Left lung (tissue), 10 donors: ENCODE data around the gene SCAPER. TPM values are rescaled to one million over a fixed set of nuclear protein-coding genes. Genes with fewer than 3 reads are reported as not detected.
"Not testable (repeated sequence)": the region's sequence is repeated elsewhere in the genome, so short reads cannot be mapped to it uniquely, and the experiment has no call there.

Experiments
- ATAC-seq: fragments of 200-7000 bp; cut with Tn5 transposase; one replicate; pipeline ENCODE4 v1.9.1; 2020; ENCODE audit warnings: moderate library complexity
- DNase-seq, 4 donors: peaks; one replicate each; pipeline ENCODE4 v3.0.0-alpha.2; 2013 to 2020
- H3K27ac ChIP-seq, 2 donors: fragments of 200-600 bp; sonication (generic) in 1 of 2; one replicate each; pipeline versions ENCODE4 v1.5.0 to v1.8.0; 2020 to 2021
- H3K27me3 ChIP-seq, 2 donors: fragments of 200-600 bp; sonication (generic) in 1 of 2; one replicate each; pipeline versions ENCODE4 v1.5.0 to v1.8.0; 2020 to 2021
- H3K36me3 ChIP-seq, 2 donors: fragments of 200-600 bp; sonication (generic) in 1 of 2; one replicate each; pipeline versions ENCODE4 v1.5.0 to v1.8.0; 2020 to 2021
- H3K4me1 ChIP-seq, 2 donors: fragments of 200-600 bp; one replicate each; pipeline ENCODE4 v1.8.0; 2021
- H3K4me3 ChIP-seq, 2 donors: fragments of 200-600 bp; sonication (generic) in 1 of 2; one replicate each; pipeline versions ENCODE4 v1.5.0 to v1.8.0; 2020 to 2021; ENCODE audit warnings: mild to moderate bottlenecking in 1 of 2
- H3K9me3 ChIP-seq, 2 donors: fragments of 200-600 bp; sonication (generic) in 1 of 2; one replicate each; pipeline versions ENCODE4 v1.5.0 to v1.8.0; 2020 to 2021
- CTCF ChIP-seq, 2 donors: fragments of 200-600 bp; sonication (generic) in 1 of 2; IDR thresholded peaks; one replicate each; pipeline versions ENCODE4 v1.5.0 to v1.8.0; 2021; ENCODE audit warnings: antibody characterized with exemption in 2 of 2
- intact Hi-C, 2 donors: fragments of 100-400 bp; cut with DNase I; formaldehyde crosslinking; loops; one replicate each; pipeline versions ENCODE4 v1.11.2 to v1.14.2; 2022
- polyA plus RNA-seq, 6 donors: library from polyadenylated mRNA; unstranded; fragments of 120-200 nt; gene quantifications; one replicate each; pipeline ENCODE4 v1.2.1, GENCODE V29; 2013; ENCODE audit not compliant: insufficient read length in 6 of 6
- total RNA-seq, 2 donors: library from RNA; stranded (reverse); fragmentation: NEBNext Ultra II Directional; extraction: Animal tissue kit (Norgen Biotek cat#: 25700); gene quantifications; one replicate each; pipeline ENCODE4 v1.2.1, GENCODE V29; 2021
- donor health status: DM: no; HTN: yes; CAD: no.
- donor health status: DM: no; HTN: no; CAD: no.

Gene SCAPER
- total and polyA plus RNA-seq, 8 donors, result 18.3 to 30.0 (median 26.6) TPM

GRCh38 chr15:76730262-76730661 lies 174.9 kb downstream of the SCAPER start:
- Histone ChIP-seq H3K9me3 (no peaks in the 10 kb centered on the region), H3K4me3 (no peak overlapping the region), H3K36me3 (peaks cover 0 to 41% of the 10 kb centered on the region in 2 donors), H3K27me3 (no peaks in the 10 kb centered on the region), H3K4me1 (no peaks in the 10 kb centered on the region), H3K27ac (no peak overlapping the region)
- intact Hi-C loops, result no loop called here
- ATAC-seq (no peak), DNase-seq (no peak)
- no peak for TF ChIP-seq CTCF (IDR thresholded peaks at IDR 0.05)

- H3K4me3 ChIP-seq, result no peak overlapping the region
- no peak for TF ChIP-seq CTCF (IDR thresholded peaks at IDR 0.05)
- no peaks in the 10 kb centered on the region for H3K4me1 ChIP-seq
- H3K27me3 ChIP-seq, result no peaks in the 10 kb centered on the region
- ATAC-seq (no peak), DNase-seq (no peak)
- intact Hi-C loops, result no loop called here
- no peaks in the 10 kb centered on the region for H3K36me3 ChIP-seq
- peaks cover 0 to 22% of the 10 kb centered on the region in 2 donors for H3K9me3 ChIP-seq
- no peak overlapping the region for H3K27ac ChIP-seq
Observed at GRCh38 chr15:76718863-76719262, 186.3 kb downstream of the SCAPER start.

- H3K36me3 ChIP-seq, result no peaks in the 10 kb centered on the region
- no peak for TF ChIP-seq CTCF (IDR thresholded peaks at IDR 0.05)
- H3K9me3 ChIP-seq, result peaks cover 0 to 22% of the 10 kb centered on the region in 2 donors
- no peak overlapping the region for H3K27ac ChIP-seq
- intact Hi-C loops, result no loop called here
- H3K4me3 ChIP-seq, result no peak overlapping the region
- DNase-seq (no peak), ATAC-seq (no peak)
- no peaks in the 10 kb centered on the region for H3K27me3 ChIP-seq
- no peaks in the 10 kb centered on the region for H3K4me1 ChIP-seq
Observed at GRCh38 chr15:76714950-76715349, 190.2 kb downstream of the SCAPER start.

GRCh38 chr15:76711351-76711827 lies 193.8 kb downstream of the SCAPER start:
- Histone ChIP-seq H3K9me3 (peaks cover 0 to under 1% of the 10 kb centered on the region in 2 donors), H3K4me3 (no peak overlapping the region), H3K27ac (no peak overlapping the region), H3K4me1 (no peaks in the 10 kb centered on the region), H3K27me3 (no peaks in the 10 kb centered on the region), H3K36me3 (peaks cover 0 to 4% of the 10 kb centered on the region in 2 donors)
- intact Hi-C loops, result no loop called here
- DNase-seq (no peak), ATAC-seq (no peak)
- TF ChIP-seq CTCF (IDR thresholded peaks at IDR 0.05), result no peak

- H3K27me3 ChIP-seq, intact Hi-C loops, DNase-seq, H3K4me3 ChIP-seq, H3K27ac ChIP-seq, H3K9me3 ChIP-seq, H3K4me1 ChIP-seq, ATAC-seq: not testable (repeated sequence)
- H3K36me3 ChIP-seq, result peaks cover 0 to 20% of the 10 kb centered on the region in 2 donors
Observed at GRCh38 chr15:76704032-76704431, 201.1 kb downstream of the SCAPER start.

GRCh38 chr15:76696840-76697239 lies 208.3 kb downstream of the SCAPER start:
- no peak for TF ChIP-seq CTCF (IDR thresholded peaks at IDR 0.05)
- Histone ChIP-seq H3K4me3 (no peak overlapping the region), H3K27me3 (no peaks in the 10 kb centered on the region), H3K4me1 (no peaks in the 10 kb centered on the region), H3K36me3 (peaks cover 0 to 17% of the 10 kb centered on the region in 2 donors), H3K27ac (no peak overlapping the region), H3K9me3 (no peaks in the 10 kb centered on the region)
- ATAC-seq, result no peak
- no peak for DNase-seq
- intact Hi-C loops, result no loop called here

- H3K27me3 ChIP-seq, H3K36me3 ChIP-seq, DNase-seq, H3K27ac ChIP-seq, ATAC-seq, H3K9me3 ChIP-seq, H3K4me3 ChIP-seq, H3K4me1 ChIP-seq, intact Hi-C loops: not testable (repeated sequence)
Observed at GRCh38 chr15:76692546-76692945, 212.6 kb downstream of the SCAPER start.

- DNase-seq, H3K27me3 ChIP-seq, H3K9me3 ChIP-seq, ATAC-seq, H3K4me3 ChIP-seq, H3K4me1 ChIP-seq, intact Hi-C loops, H3K36me3 ChIP-seq, H3K27ac ChIP-seq: not testable (repeated sequence)
Observed at GRCh38 chr15:76687592-76687991, 217.5 kb downstream of the SCAPER start.
